Ovary (tissue), 10 donors: ENCODE measurements around the gene OR4Q2. TPM values are rescaled to one million over a fixed set of nuclear protein-coding genes. Genes with fewer than 3 reads are reported as not detected.
"Not testable (repeated sequence)": the region's sequence is repeated elsewhere in the genome, so short reads cannot be mapped to it uniquely, and the experiment has no call there.

Source experiments
- DNase-seq, 5 donors: peaks; one replicate each; pipeline ENCODE4 v3.0.0-alpha.2; 2019 to 2020
- H3K27ac ChIP-seq, 2 donors: fragments of 200-600 bp; one replicate each; pipeline versions ENCODE4 v1.5.1 to v1.8.0; 2019 to 2022
- H3K27me3 ChIP-seq: fragments of 200-600 bp; one replicate; pipeline ENCODE4 v1.8.0; 2022
- H3K36me3 ChIP-seq: fragments of 200-600 bp; sonication (generic); one replicate; pipeline ENCODE4 v1.5.1; 2019
- H3K4me1 ChIP-seq: one replicate; pipeline ENCODE4 v1.8.1; 2013; ENCODE audit warnings: mild to moderate bottlenecking, moderate library complexity; ENCODE audit not compliant: insufficient read depth
- H3K4me3 ChIP-seq: fragments of 200-600 bp; sonication (generic); one replicate; pipeline ENCODE4 v1.5.1; 2017
- H3K9me3 ChIP-seq, 2 donors: fragments of 200-600 bp in 1 of 2; sonication (generic) in 1 of 2; one replicate each; pipeline versions ENCODE4 v1.5.1 to v1.8.1; 2013 to 2019; ENCODE audit warnings: mild to moderate bottlenecking in 1 of 2, moderate library complexity in 1 of 2
- EP300 ChIP-seq: sonication (generic); formaldehyde crosslinking; IDR thresholded peaks from one replicate; pipeline ENCODE4 v1.6.1; 2017; ENCODE audit warnings: antibody characterized with exemption
- POLR2A ChIP-seq: fragments of 450-650 bp; IDR thresholded peaks from one replicate; pipeline ENCODE4 v1.6.1; 2017; ENCODE audit warnings: antibody characterized with exemption, mild to moderate bottlenecking, moderate library complexity
- WGBS, 3 donors: extraction: QIAGEN DNeasy Blood & Tissue Kit in 1 of 3; methylation state at CpG; one replicate each; pipeline versions ENCODE4 v1.1.5 to v1.1.7; 2013 to 2017; 5-methylcytosine and 5-hydroxymethylcytosine counted together
- intact Hi-C, 4 donors: fragments of 100-400 bp; cut with DNase I; formaldehyde crosslinking; loops; one replicate each; pipeline versions ENCODE4 v1.11.0 to v1.15.1; 2022 to 2023
- long read RNA-seq, 3 donors: library from polyadenylated mRNA in 2 of 3; unstranded in 2 of 3; transcript quantifications; one replicate each; pipeline ENCODE4 v2.0.0 and lab custom pipeline, GENCODE V29; 2021 to 2026
- polyA plus RNA-seq, 2 donors: library from polyadenylated mRNA; stranded (reverse); fragments of 200-250 nt in 1 of 2; fragments of 350-450 nt in 1 of 2; fragmentation: Illumina TruSeq in 1 of 2; extraction: RNeasy Lipid Tissue Mini Kit (QIAGEN cat#74804) in 1 of 2; gene quantifications; one replicate each; pipeline ENCODE4 v1.2.3, GENCODE V29; 2013 to 2014
- total RNA-seq, 7 donors: library from RNA; depleted of rRNA in 2 of 7; stranded (reverse); fragments of >200 nt in 2 of 7; fragmentation: NEBNext Ultra II Directional in 3 of 7; extraction: Animal tissue kit (Norgen Biotek cat#: 25700) in 3 of 7; gene quantifications; one replicate each; pipeline versions ENCODE4 v1.1.0 to v1.2.4, GENCODE V29; 2016 to 2023
- TF ChIP-seq, protein P1 (sequence below), 3 donors: fragments of 450-650 bp in 2 of 3; fragments of 200-600 bp in 1 of 3; IDR thresholded peaks; one replicate each; pipeline versions ENCODE4 v1.5.1 to v1.8.0; 2016 to 2022; ENCODE audit warnings: antibody characterized with exemption in 3 of 3, mild to moderate bottlenecking in 1 of 3
- donor health status: DM: no; HTN: no; CAD: no; lungs with moderate emphysema.
- donor health status: DM: no; HTN: no; CAD: no.
- donor health status: Bipolar disorder and iron deficiency.
- donor health status: DM: yes; HTN: yes; CAD: no.
- donor health status: DM: no; HTN: no; CAD: no.
- donor health status: DM: yes; HTN: yes; CAD: no.

OR4Q2 gene
- total RNA-seq (not detected), polyA plus RNA-seq (not detected)
- long read RNA-seq, donor 1, result 0 reads
- long read RNA-seq, donor 2, result 0 reads
- long read RNA-seq, donor 3, result 0 reads

- intact Hi-C loops, result no loop called here
- Histone ChIP-seq H3K4me3 (no peak within 1 kb of the TSS), H3K27ac (no peak within 1 kb of the TSS), H3K9me3 (no peaks in the 10 kb centered on the region), H3K36me3 (no peaks in the 10 kb centered on the region), H3K27me3 (no peaks in the 10 kb centered on the region), H3K4me1 (no peaks in the 10 kb centered on the region)
- no peak for DNase-seq
- TF ChIP-seq POLR2A (no peak), EP300 (no peak)
- TF ChIP-seq, protein P1, sequence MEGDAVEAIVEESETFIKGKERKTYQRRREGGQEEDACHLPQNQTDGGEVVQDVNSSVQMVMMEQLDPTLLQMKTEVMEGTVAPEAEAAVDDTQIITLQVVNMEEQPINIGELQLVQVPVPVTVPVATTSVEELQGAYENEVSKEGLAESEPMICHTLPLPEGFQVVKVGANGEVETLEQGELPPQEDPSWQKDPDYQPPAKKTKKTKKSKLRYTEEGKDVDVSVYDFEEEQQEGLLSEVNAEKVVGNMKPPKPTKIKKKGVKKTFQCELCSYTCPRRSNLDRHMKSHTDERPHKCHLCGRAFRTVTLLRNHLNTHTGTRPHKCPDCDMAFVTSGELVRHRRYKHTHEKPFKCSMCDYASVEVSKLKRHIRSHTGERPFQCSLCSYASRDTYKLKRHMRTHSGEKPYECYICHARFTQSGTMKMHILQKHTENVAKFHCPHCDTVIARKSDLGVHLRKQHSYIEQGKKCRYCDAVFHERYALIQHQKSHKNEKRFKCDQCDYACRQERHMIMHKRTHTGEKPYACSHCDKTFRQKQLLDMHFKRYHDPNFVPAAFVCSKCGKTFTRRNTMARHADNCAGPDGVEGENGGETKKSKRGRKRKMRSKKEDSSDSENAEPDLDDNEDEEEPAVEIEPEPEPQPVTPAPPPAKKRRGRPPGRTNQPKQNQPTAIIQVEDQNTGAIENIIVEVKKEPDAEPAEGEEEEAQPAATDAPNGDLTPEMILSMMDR (IDR thresholded peaks at IDR 0.05), result no peak
Measured at GRCh38 chr14:20001863-20002262, at the start of gene OR4Q2. Gene OR4Q2, plus strand, starts transcription at chr14:20002163.

- WGBS, 3 donors, result 43 to 86% (median 61%) methylated on average over 2 of the region's 2 CpGs
- intact Hi-C loops, H3K27me3 ChIP-seq, H3K27ac ChIP-seq, H3K4me3 ChIP-seq, H3K9me3 ChIP-seq, H3K4me1 ChIP-seq, DNase-seq, H3K36me3 ChIP-seq: not testable (repeated sequence)
Measured at GRCh38 chr14:19969735-19970134, 32.2 kb upstream of the OR4Q2 start.

DNA sequence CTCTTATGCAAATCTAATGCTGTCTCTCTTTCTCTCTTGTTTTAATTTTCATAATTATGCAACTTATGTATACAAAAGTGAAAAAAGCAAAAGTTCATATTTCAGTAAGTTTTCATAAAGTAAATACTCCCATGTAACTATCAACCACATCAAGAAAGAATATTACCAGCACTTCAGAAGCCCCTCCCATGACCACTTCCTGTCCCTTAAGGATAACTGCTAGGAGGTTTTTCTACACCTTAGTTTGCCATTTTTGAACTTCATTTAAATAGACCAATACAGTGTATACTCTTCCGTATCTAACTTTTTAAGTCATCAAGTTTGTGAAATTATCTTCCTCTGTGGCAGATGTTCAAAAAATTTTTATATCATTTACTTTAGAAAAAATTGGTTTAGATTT is 27.1 kb upstream of the OR4Q2 start:
- TF ChIP-seq EP300, result no peak
- TF ChIP-seq POLR2A, result no peak
- TF ChIP-seq, protein P1 (IDR thresholded peaks at IDR 0.05), result no peak
- Histone ChIP-seq H3K36me3 (no peaks in the 10 kb centered on the region), H3K27ac (no peak overlapping the region), H3K27me3 (no peaks in the 10 kb centered on the region), H3K9me3 (no peaks in the 10 kb centered on the region), H3K4me1 (no peaks in the 10 kb centered on the region), H3K4me3 (no peak overlapping the region)
- WGBS, 3 donors, result 65 to 77% (median 66%) methylated on average over 1 of the region's 1 CpG
- intact Hi-C loops, result no loop called here
- DNase-seq, result no peak

DNA sequence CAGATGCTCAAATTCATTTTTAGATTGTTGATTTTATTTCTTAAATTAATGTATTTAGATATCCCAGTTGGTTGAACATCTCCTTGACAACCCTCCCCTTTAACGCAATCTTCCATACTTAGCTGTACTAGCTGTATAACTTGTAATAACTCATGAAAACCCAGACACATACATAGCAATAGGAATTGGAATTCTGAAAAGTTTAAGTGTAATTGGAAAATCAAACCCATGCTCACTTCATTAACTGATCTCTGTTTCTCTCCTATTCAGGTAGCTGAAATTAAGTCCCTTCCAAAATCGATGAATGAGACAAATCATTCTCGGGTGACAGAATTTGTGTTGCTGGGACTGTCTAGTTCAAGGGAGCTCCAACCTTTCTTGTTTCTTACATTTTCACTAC is 26.7 kb upstream of the OR4Q2 start, which contains the start of gene OR4K15:
Gene OR4K15 (plus strand): TSS at position 301 of the 400 bp plus-strand sequence. CDS start 0 bp downstream, at position 301.
- 90 to 96% (median 94%) methylated on average over 3 of the region's 3 CpGs for WGBS, 3 donors
- no peak within 1 kb of the TSS for H3K4me3 ChIP-seq
- H3K27me3 ChIP-seq, result no peaks in the 10 kb centered on the region
- no peak for DNase-seq
- no peak within 1 kb of the TSS for H3K27ac ChIP-seq
- H3K36me3 ChIP-seq, result no peaks in the 10 kb centered on the region
- no peaks in the 10 kb centered on the region for H3K9me3 ChIP-seq
- H3K4me1 ChIP-seq, result no peaks in the 10 kb centered on the region
- TF ChIP-seq EP300 (no peak), POLR2A (no peak)
- TF ChIP-seq, protein P1 (IDR thresholded peaks at IDR 0.05), result no peak
- intact Hi-C loops, result no loop called here

GRCh38 chr14:19993438-19993837 is 8.5 kb upstream of the OR4Q2 start:
- Histone ChIP-seq H3K36me3 (no peaks in the 10 kb centered on the region), H3K4me3 (no peak overlapping the region), H3K27ac (no peak overlapping the region), H3K4me1 (no peaks in the 10 kb centered on the region), H3K9me3 (no peaks in the 10 kb centered on the region), H3K27me3 (no peaks in the 10 kb centered on the region)
- TF ChIP-seq, protein P1 (IDR thresholded peaks at IDR 0.05), result no peak
- no peak for TF ChIP-seq POLR2A
- TF ChIP-seq EP300, result no peak
- intact Hi-C loops, result no loop called here
- 57 to 65% (median 62%) methylated on average over 2 of the region's 2 CpGs for WGBS, 3 donors
- no peak for DNase-seq
